Osteoblast (primary cell): ENCODE measurements around the gene TCF15. TPM values are rescaled to one million over a fixed set of nuclear protein-coding genes. Genes with fewer than 3 reads are reported as not detected.

Source experiments
- DNase-seq: peaks from one replicate; pipeline ENCODE4 v3.0.0; 2011; ENCODE audit warnings: low spot score, mixed read lengths; ENCODE audit not compliant: insufficient read length; ENCODE audit errors: missing footprints
- H2AFZ ChIP-seq: 2 replicates; pipeline ENCODE4 v1.6.0; 2011; ENCODE audit warnings: mild to moderate bottlenecking, low read length
- H3K27ac ChIP-seq: 2 replicates; pipeline ENCODE4 v1.5.1; 2011; ENCODE audit warnings: mild to moderate bottlenecking, low read depth, low read length, moderate library complexity
- H3K27me3 ChIP-seq: 2 replicates; pipeline ENCODE4 v1.6.0; 2012; ENCODE audit warnings: mild to moderate bottlenecking, control low read depth, inconsistent platforms, low read length, moderate library complexity; ENCODE audit not compliant: insufficient read depth
- H3K36me3 ChIP-seq: 2 replicates; pipeline ENCODE4 v1.5.1; 2011; ENCODE audit warnings: mild to moderate bottlenecking, low read length, control low read depth, moderate library complexity; ENCODE audit not compliant: insufficient read depth
- H3K4me1 ChIP-seq: 2 replicates; pipeline ENCODE4 v1.5.1; 2011; ENCODE audit warnings: mild to moderate bottlenecking, low read length, control low read depth, moderate library complexity; ENCODE audit not compliant: insufficient read depth
- H3K4me2 ChIP-seq: 2 replicates; pipeline ENCODE4 v1.6.0; 2011; ENCODE audit warnings: mild to moderate bottlenecking, low read length; ENCODE audit not compliant: insufficient read depth
- H3K4me3 ChIP-seq: fragments of 200-600 bp; sonication (generic); 3 replicates; pipeline ENCODE4 v1.5.1; 2012; ENCODE audit warnings: mild to moderate bottlenecking, low read length, inconsistent platforms; ENCODE audit not compliant: insufficient read depth
- H3K79me2 ChIP-seq: 2 replicates; pipeline ENCODE4 v1.6.0; 2012; ENCODE audit warnings: mild to moderate bottlenecking, low read length, control low read depth, inconsistent platforms; ENCODE audit not compliant: insufficient read depth
- H3K9me3 ChIP-seq: 2 replicates; pipeline ENCODE4 v1.5.1; 2011; ENCODE audit warnings: low read depth, low read length, control low read depth
- H4K20me1 ChIP-seq: 2 replicates; pipeline ENCODE4 v1.6.0; 2012; ENCODE audit warnings: mild to moderate bottlenecking, low read length, control low read depth; ENCODE audit not compliant: insufficient read depth
- CTCF ChIP-seq: IDR thresholded peaks from 2 replicates; pipeline ENCODE4 v1.5.1; 2011; ENCODE audit warnings: mild to moderate bottlenecking, low read depth, low read length, moderate library complexity; ENCODE audit errors: extremely low read depth
- total RNA-seq: library from RNA; depleted of rRNA; stranded (reverse); fragments of >200 nt; gene quantifications from 2 replicates; pipeline ENCODE4 v1.2.3, GENCODE V29; 2012

The TCF15 gene
- total RNA-seq, 1 donor, result not detected

- no peak overlapping the region for H3K27ac ChIP-seq
Measured at GRCh38 chr20:635893-636338, 25.8 kb upstream of the TCF15 start.

GRCh38 chr20:635028-635892 lies 25.2 kb upstream of the TCF15 start:
- Histone ChIP-seq H3K9me3 (no peaks in the 10 kb centered on the region), H3K36me3 (no peaks in the 10 kb centered on the region), H3K27me3 (peaks cover 15% of the 10 kb centered on the region), H4K20me1 (no peaks in the 10 kb centered on the region), H2AFZ (no peak overlapping the region), H3K4me3 (no peak overlapping the region), H3K27ac (no peak overlapping the region), H3K79me2 (no peaks in the 10 kb centered on the region), H3K4me2 (no peak overlapping the region), H3K4me1 (no peaks in the 10 kb centered on the region)
- DNase-seq, result no peak
- TF ChIP-seq CTCF, result no peak

More at GRCh38 chr20:635893-636338, 25.8 kb upstream of the TCF15 start:
- H3K4me1 ChIP-seq, result no peaks in the 10 kb centered on the region
- peaks cover 15% of the 10 kb centered on the region for H3K27me3 ChIP-seq
- no peak overlapping the region for H3K4me2 ChIP-seq
- no peak overlapping the region for H3K4me3 ChIP-seq
- H2AFZ ChIP-seq, result no peak overlapping the region
- DNase-seq, result no peak
- no peaks in the 10 kb centered on the region for H3K9me3 ChIP-seq
- H4K20me1 ChIP-seq, result no peaks in the 10 kb centered on the region
- TF ChIP-seq CTCF, result no peak
- no peaks in the 10 kb centered on the region for H3K36me3 ChIP-seq
- H3K79me2 ChIP-seq, result no peaks in the 10 kb centered on the region

GRCh38 chr20:634148-634925 lies 24.2 kb upstream of the TCF15 start:
- no peaks in the 10 kb centered on the region for H3K4me1 ChIP-seq
- DNase-seq, result no peak
- H3K79me2 ChIP-seq, result no peaks in the 10 kb centered on the region
- no peak overlapping the region for H2AFZ ChIP-seq
- no peak for TF ChIP-seq CTCF
- peaks cover 15% of the 10 kb centered on the region for H3K27me3 ChIP-seq
- no peaks in the 10 kb centered on the region for H3K9me3 ChIP-seq
- H4K20me1 ChIP-seq, result no peaks in the 10 kb centered on the region
- no peaks in the 10 kb centered on the region for H3K36me3 ChIP-seq
- H3K4me2 ChIP-seq, result no peak overlapping the region
- H3K4me3 ChIP-seq, result no peak overlapping the region
- no peak overlapping the region for H3K27ac ChIP-seq

GRCh38 chr20:631101-631500 lies 21.0 kb upstream of the TCF15 start:
- TF ChIP-seq CTCF, result no peak
- peaks cover 19% of the 10 kb centered on the region for H3K27me3 ChIP-seq
- no peaks in the 10 kb centered on the region for H3K9me3 ChIP-seq
- no peaks in the 10 kb centered on the region for H4K20me1 ChIP-seq
- no peak for DNase-seq
- H3K4me1 ChIP-seq, result no peaks in the 10 kb centered on the region
- H3K4me3 ChIP-seq, result no peak overlapping the region
- H3K79me2 ChIP-seq, result no peaks in the 10 kb centered on the region
- H3K4me2 ChIP-seq, result no peak overlapping the region
- H2AFZ ChIP-seq, result no peak overlapping the region
- no peaks in the 10 kb centered on the region for H3K36me3 ChIP-seq
- no peak overlapping the region for H3K27ac ChIP-seq
